Neuron (in vitro differentiated cells): ENCODE data around the gene KSR2.
"Not testable (repeated sequence)": the region's sequence is repeated elsewhere in the genome, so short reads cannot be mapped to it uniquely, and the experiment has no call there.

Experiments used
- H2AFZ ChIP-seq: one replicate; pipeline ENCODE4 v1.6.1; 2013; ENCODE audit warnings: low read depth, mild to moderate bottlenecking, inconsistent platforms, low read length, moderate library complexity
- H3K27me3 ChIP-seq: one replicate; pipeline ENCODE4 v1.6.1; 2013; ENCODE audit warnings: low read length; ENCODE audit not compliant: insufficient read depth
- H3K36me3 ChIP-seq: one replicate; pipeline ENCODE4 v1.6.1; 2013; ENCODE audit warnings: low read length; ENCODE audit not compliant: insufficient read depth
- H3K4me1 ChIP-seq: one replicate; pipeline ENCODE4 v1.6.1; 2013; ENCODE audit warnings: low read length; ENCODE audit not compliant: insufficient read depth
- H3K4me3 ChIP-seq: 2 replicates; pipeline ENCODE4 v1.5.1; 2013; ENCODE audit warnings: mild to moderate bottlenecking, low read length, moderate library complexity
- H3K9me3 ChIP-seq: one replicate; pipeline ENCODE4 v1.6.1; 2013; ENCODE audit warnings: low read length

Gene KSR2

GRCh38 chr12:117662620-117663395, 306.0 kb downstream of the KSR2 start:
- no peak overlapping the region for H2AFZ ChIP-seq
- H3K4me1 ChIP-seq: no peaks in the 10 kb centered on the region
- no peaks in the 10 kb centered on the region for H3K9me3 ChIP-seq

GRCh38 chr12:117662220-117662619, 306.6 kb downstream of the KSR2 start:
- Histone ChIP-seq H3K4me1 (no peaks in the 10 kb centered on the region), H3K27me3 (no peaks in the 10 kb centered on the region), H2AFZ (no peak overlapping the region), H3K36me3 (no peaks in the 10 kb centered on the region), H3K4me3 (no peak overlapping the region), H3K9me3 (no peaks in the 10 kb centered on the region)

More at GRCh38 chr12:117662620-117663395, 306.0 kb downstream of the KSR2 start:
- no peak overlapping the region for H3K4me3 ChIP-seq
- no peaks in the 10 kb centered on the region for H3K36me3 ChIP-seq
- peaks cover 1% of the 10 kb centered on the region for H3K27me3 ChIP-seq

GRCh38 chr12:117661471-117661870, 307.3 kb downstream of the KSR2 start:
- no peaks in the 10 kb centered on the region for H3K36me3 ChIP-seq

GRCh38 chr12:117660896-117661295, 307.9 kb downstream of the KSR2 start:
- H3K9me3 ChIP-seq: no peaks in the 10 kb centered on the region
- H3K27me3 ChIP-seq: no peaks in the 10 kb centered on the region
- H2AFZ ChIP-seq: no peak overlapping the region
- no peaks in the 10 kb centered on the region for H3K36me3 ChIP-seq
- H3K4me1 ChIP-seq: no peaks in the 10 kb centered on the region
- no peak overlapping the region for H3K4me3 ChIP-seq

More at GRCh38 chr12:117661471-117661870, 307.3 kb downstream of the KSR2 start:
- Histone ChIP-seq H2AFZ (no peak overlapping the region), H3K27me3 (no peaks in the 10 kb centered on the region), H3K4me3 (no peak overlapping the region), H3K9me3 (no peaks in the 10 kb centered on the region), H3K4me1 (no peaks in the 10 kb centered on the region)

- Histone ChIP-seq H3K4me3 (no peak overlapping the region), H3K4me1 (no peaks in the 10 kb centered on the region), H3K9me3 (no peaks in the 10 kb centered on the region), H2AFZ (no peak overlapping the region), H3K36me3 (no peaks in the 10 kb centered on the region), H3K27me3 (no peaks in the 10 kb centered on the region)
Measured at GRCh38 chr12:117658226-117658625, 310.6 kb downstream of the KSR2 start.

- Histone ChIP-seq H3K4me3 (no peak overlapping the region), H3K27me3 (no peaks in the 10 kb centered on the region), H3K4me1 (no peaks in the 10 kb centered on the region), H3K9me3 (no peaks in the 10 kb centered on the region), H3K36me3 (no peaks in the 10 kb centered on the region), H2AFZ (no peak overlapping the region)
Measured at GRCh38 chr12:117649796-117650195, 319.0 kb downstream of the KSR2 start.

GRCh38 chr12:117646520-117646919, 322.3 kb downstream of the KSR2 start:
- Histone ChIP-seq H3K4me1 (no peaks in the 10 kb centered on the region), H3K27me3 (no peaks in the 10 kb centered on the region), H3K9me3 (no peaks in the 10 kb centered on the region), H3K36me3 (no peaks in the 10 kb centered on the region), H2AFZ (no peak overlapping the region), H3K4me3 (no peak overlapping the region)

- no peak overlapping the region for H2AFZ ChIP-seq
- no peaks in the 10 kb centered on the region for H3K36me3 ChIP-seq
- no peaks in the 10 kb centered on the region for H3K9me3 ChIP-seq
- H3K27me3 ChIP-seq: no peaks in the 10 kb centered on the region
- H3K4me3 ChIP-seq: no peak overlapping the region
- H3K4me1 ChIP-seq: no peaks in the 10 kb centered on the region
Measured at GRCh38 chr12:117645473-117645872, 323.3 kb downstream of the KSR2 start.

- Histone ChIP-seq H2AFZ (no peak overlapping the region), H3K36me3 (no peaks in the 10 kb centered on the region), H3K9me3 (no peaks in the 10 kb centered on the region), H3K4me3 (no peak overlapping the region), H3K27me3 (no peaks in the 10 kb centered on the region), H3K4me1 (no peaks in the 10 kb centered on the region)
Measured at GRCh38 chr12:117643971-117644370, 324.8 kb downstream of the KSR2 start.

- Histone ChIP-seq H2AFZ (no peak overlapping the region), H3K27me3 (no peaks in the 10 kb centered on the region), H3K4me3 (no peak overlapping the region), H3K9me3 (no peaks in the 10 kb centered on the region), H3K4me1 (no peaks in the 10 kb centered on the region), H3K36me3 (no peaks in the 10 kb centered on the region)
Measured at GRCh38 chr12:117641885-117642284, 326.9 kb downstream of the KSR2 start.

- H3K27me3 ChIP-seq: no peaks in the 10 kb centered on the region
- H3K4me1 ChIP-seq: no peaks in the 10 kb centered on the region
- H2AFZ ChIP-seq: no peak overlapping the region
- H3K36me3 ChIP-seq: no peaks in the 10 kb centered on the region
- no peak overlapping the region for H3K4me3 ChIP-seq
- no peaks in the 10 kb centered on the region for H3K9me3 ChIP-seq
Measured at GRCh38 chr12:117640511-117640910, 328.3 kb downstream of the KSR2 start.

- Histone ChIP-seq H3K27me3 (no peaks in the 10 kb centered on the region), H3K4me1 (no peaks in the 10 kb centered on the region), H2AFZ (no peak overlapping the region), H3K4me3 (no peak overlapping the region), H3K9me3 (no peaks in the 10 kb centered on the region), H3K36me3 (no peaks in the 10 kb centered on the region)
Measured at GRCh38 chr12:117629454-117629853, 339.3 kb downstream of the KSR2 start.

GRCh38 chr12:117628711-117629110, 340.1 kb downstream of the KSR2 start:
- not testable (repeated sequence) for H3K4me1 ChIP-seq, H2AFZ ChIP-seq, H3K36me3 ChIP-seq, H3K4me3 ChIP-seq, H3K9me3 ChIP-seq, H3K27me3 ChIP-seq

GRCh38 chr12:117622741-117623140, 346.0 kb downstream of the KSR2 start:
- Histone ChIP-seq H2AFZ (no peak overlapping the region), H3K27me3 (no peaks in the 10 kb centered on the region), H3K4me3 (no peak overlapping the region), H3K4me1 (no peaks in the 10 kb centered on the region), H3K36me3 (no peaks in the 10 kb centered on the region), H3K9me3 (no peaks in the 10 kb centered on the region)
